ENCODE results near the gene MGA. TPM values are rescaled to one million over a fixed set of nuclear protein-coding genes. Genes with fewer than 3 reads are reported as not detected.

MGA gene
- total and polyA plus RNA-seq, 2 of the 8 experiments (the other 6 are each of a cell fraction or from before 2014, with no cell fraction given) = 7.6 to 53.2 TPM

DNA sequence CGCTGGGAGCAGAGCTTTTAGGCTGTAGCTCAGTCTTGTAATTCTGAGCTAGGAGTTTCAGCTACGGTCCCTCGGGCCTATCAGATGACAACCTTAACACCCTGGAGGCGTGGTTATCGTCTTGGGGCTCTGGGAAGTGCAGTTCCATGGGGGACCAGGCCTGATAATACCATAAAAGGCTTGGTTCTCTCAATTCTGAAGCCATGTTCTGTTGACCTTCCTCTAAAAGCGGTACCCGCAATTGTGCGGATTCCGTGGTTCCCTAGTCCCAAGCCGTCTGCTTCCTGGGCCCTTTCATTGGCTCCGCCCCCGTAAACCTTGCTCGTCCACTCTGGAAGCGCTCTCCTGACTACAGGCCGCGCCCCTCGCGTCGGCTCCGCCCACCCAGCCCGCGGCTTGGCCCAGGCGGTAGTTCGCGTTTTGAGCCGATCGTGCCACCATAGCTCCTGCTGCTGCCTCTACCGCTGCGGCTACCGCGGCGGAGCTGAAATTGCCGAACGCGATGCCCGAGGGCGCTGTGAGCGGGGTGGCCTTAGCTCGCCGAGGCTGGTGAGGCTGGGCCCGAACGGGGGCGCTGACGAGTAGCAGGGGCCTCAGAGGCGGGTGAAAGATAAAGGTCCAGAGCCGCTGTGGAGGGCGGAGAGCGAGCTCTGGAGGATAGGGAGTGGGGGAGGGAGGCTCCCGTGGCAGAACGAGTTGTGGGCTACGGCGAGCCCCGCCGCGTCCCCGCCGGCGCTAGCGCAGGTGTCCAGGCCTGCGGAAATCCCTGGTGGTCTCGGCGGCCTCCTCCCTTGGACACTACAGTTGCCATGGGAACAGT lies 114.1 kb downstream of the MGA start, which contains the start of gene MAPKBP1 (continued):
- no peak for TF ChIP-seq SAP30 (IDR thresholded peaks at IDR 0.05; ENCODE audit: insufficient read depth, insufficient replicate concordance, low read length)
- no peak for TF ChIP-seq SIX5 (IDR thresholded peaks at IDR 0.05; ENCODE audit: low read depth, low read length)
- peak; percentile 56 to 60; a peak in 2 of 3 replicates for TF ChIP-seq POLR2A (IDR thresholded peaks at IDR 0.05; ENCODE audit: control extremely low read depth in 1 of 2, low read depth in 2 of 2, low read length in 2 of 2)
- no peak for TF ChIP-seq ZNF274 (IDR thresholded peaks at IDR 0.05; ENCODE audit: borderline replicate concordance, extremely low read depth, low read length)
- peak; percentile 63 to 69 for TF ChIP-seq RAD21 (IDR thresholded peaks at IDR 0.05 in 1 of 2, conservative IDR thresholded peaks at IDR 0.05 in 1 of 2; ENCODE audit: low read depth in 2 of 2, low read length in 2 of 2)
- TF ChIP-seq BCL11A (IDR thresholded peaks at IDR 0.05; ENCODE audit: low read depth in 2 of 2, low read length in 2 of 2) = no peak
- peak; percentile 49 for TF ChIP-seq NANOG (IDR thresholded peaks at IDR 0.05; ENCODE audit: insufficient read depth, low read depth, low read length, poor library complexity, severe bottlenecking)
- no peak for TF ChIP-seq TCF12 (IDR thresholded peaks at IDR 0.05; ENCODE audit: low read depth, low read length)
- TF ChIP-seq, protein P1, sequence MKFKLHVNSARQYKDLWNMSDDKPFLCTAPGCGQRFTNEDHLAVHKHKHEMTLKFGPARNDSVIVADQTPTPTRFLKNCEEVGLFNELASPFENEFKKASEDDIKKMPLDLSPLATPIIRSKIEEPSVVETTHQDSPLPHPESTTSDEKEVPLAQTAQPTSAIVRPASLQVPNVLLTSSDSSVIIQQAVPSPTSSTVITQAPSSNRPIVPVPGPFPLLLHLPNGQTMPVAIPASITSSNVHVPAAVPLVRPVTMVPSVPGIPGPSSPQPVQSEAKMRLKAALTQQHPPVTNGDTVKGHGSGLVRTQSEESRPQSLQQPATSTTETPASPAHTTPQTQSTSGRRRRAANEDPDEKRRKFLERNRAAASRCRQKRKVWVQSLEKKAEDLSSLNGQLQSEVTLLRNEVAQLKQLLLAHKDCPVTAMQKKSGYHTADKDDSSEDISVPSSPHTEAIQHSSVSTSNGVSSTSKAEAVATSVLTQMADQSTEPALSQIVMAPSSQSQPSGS (IDR thresholded peaks at IDR 0.05; ENCODE audit: low read length) = no peak
- TF ChIP-seq CTBP2 (IDR thresholded peaks at IDR 0.05; ENCODE audit: borderline replicate concordance, insufficient read depth, insufficient read length, low read length) = no peak
- 0 out of 2 replicates have a peak, but pooled peaks have one; percentile 18 for TF ChIP-seq MAFK (IDR thresholded peaks at IDR 0.05; ENCODE audit: low read depth, low read length)
- TF ChIP-seq POU5F1 (IDR thresholded peaks at IDR 0.05; ENCODE audit: low read depth, low read length) = no peak
- no peak for TF ChIP-seq GTF2F1 (IDR thresholded peaks at IDR 0.05; ENCODE audit: borderline replicate concordance, low read depth, low read length)
- no peak for TF ChIP-seq CBX5 (IDR thresholded peaks at IDR 0.05; ENCODE audit: low read depth, low read length)
- no peak for TF ChIP-seq SUZ12 (IDR thresholded peaks at IDR 0.05; ENCODE audit: low read length)
- peak; percentile 76 for TF ChIP-seq TBP (IDR thresholded peaks at IDR 0.05; ENCODE audit: low read depth, low read length)
- TF ChIP-seq GABPA (IDR thresholded peaks at IDR 0.05; ENCODE audit: borderline replicate concordance, insufficient read depth, low read length) = 0 out of 2 replicates have a peak, but pooled peaks have one; percentile 9
- no peak for TF ChIP-seq RFX5 (IDR thresholded peaks at IDR 0.05; ENCODE audit: borderline replicate concordance, low read depth, low read length)
- peak; percentile 65 for TF ChIP-seq TAF7 (optimal IDR thresholded peaks at IDR 0.05; ENCODE audit: borderline replicate concordance, low read depth, low read length)
- 0 out of 2 replicates have a peak, but pooled peaks have one; percentile 23 for TF ChIP-seq RXRA (IDR thresholded peaks at IDR 0.05; ENCODE audit: insufficient read depth, low read depth, low read length)

All from H1 (cell line).